GM21423 (cell line): ENCODE data around the gene MYH9.

Source experiments
- ATAC-seq: cut with Tn5 transposase; IDR thresholded peaks from one replicate; pipeline ENCODE4 v1.9.1; 2021; ENCODE audit warnings: mild to moderate bottlenecking, moderate library complexity; ENCODE audit not compliant: unreplicated experiment

The MYH9 gene

GRCh38 chr22:36386900-36387708, 663 bp downstream of the MYH9 start:
- ATAC-seq = peak; percentile 14

GRCh38 chr22:36386351-36386899, 1.3 kb downstream of the MYH9 start:
- ATAC-seq = peak; percentile 18

- ATAC-seq = no peak
These were observed 2.0 kb downstream of the MYH9 start for GRCh38 chr22:36385491-36386350.

GRCh38 chr22:36384766-36385481, 2.8 kb downstream of the MYH9 start:
- ATAC-seq = no peak

GRCh38 chr22:36383110-36383581, 4.6 kb downstream of the MYH9 start:
- ATAC-seq = no peak

GRCh38 chr22:36381513-36382128, 6.1 kb downstream of the MYH9 start:
- ATAC-seq = no peak

GRCh38 chr22:36379593-36380361, 8.0 kb downstream of the MYH9 start:
- no peak for ATAC-seq

GRCh38 chr22:36378869-36379217, 8.9 kb downstream of the MYH9 start:
- ATAC-seq = no peak

GRCh38 chr22:36378080-36378868, 9.5 kb downstream of the MYH9 start:
- ATAC-seq = no peak

- no peak for ATAC-seq
These were observed 10.6 kb downstream of the MYH9 start for GRCh38 chr22:36377022-36377631.

- no peak for ATAC-seq
These were observed 11.5 kb downstream of the MYH9 start for GRCh38 chr22:36376265-36376664.

- no peak for ATAC-seq
These were observed 12.4 kb downstream of the MYH9 start for GRCh38 chr22:36375071-36375980.

- no peak for ATAC-seq
These were observed 13.2 kb downstream of the MYH9 start for GRCh38 chr22:36374603-36375024.

- ATAC-seq = no peak
These were observed 14.5 kb downstream of the MYH9 start for GRCh38 chr22:36373258-36373579.

- no peak for ATAC-seq
These were observed 15.8 kb downstream of the MYH9 start for GRCh38 chr22:36371920-36372319.

- ATAC-seq = no peak
These were observed 17.6 kb downstream of the MYH9 start for GRCh38 chr22:36369922-36370791.
